ENCODE measurements around the gene VEGFB. TPM values are rescaled to one million over a fixed set of nuclear protein-coding genes. Genes with fewer than 3 reads are reported as not detected.
A peak's percentile ranks its signal among the peaks of the same experiment; 100 is the strongest.

Gene VEGFB
- total RNA-seq, 2 experiments from 2014 or later = 49.1 to 58.5 TPM

- Mint-ChIP-seq H3K4me1 (peaks cover 40% of the 10 kb centered on the region), H3K4me3 (no peak overlapping the region), H3K9me3 (no peaks in the 10 kb centered on the region), H3K27ac (no peak overlapping the region), H3K36me3 (ENCODE audit: low read depth) (peaks cover 12% of the 10 kb centered on the region), H3K27me3 (no peaks in the 10 kb centered on the region)
- ChIA-PET POLR2A (interaction anchor here (1.5 to 3.6 kb wide), 2 partner anchors 11 to 30 kb away, joined by 9 to 19 read pairs; partner anchors contain the start of genes FERMT3, NUDT22 and TRPT1), CTCF (interaction anchor here (1.6 to 2.2 kb wide), 2 partner anchors 31 to 66 kb away, joined by 5 to 10 read pairs; partner anchors contain the start of gene FERMT3)
- DNase-seq = no peak
Measured at GRCh38 chr11:64237484-64237951, 3.1 kb downstream of the VEGFB start.

DNA sequence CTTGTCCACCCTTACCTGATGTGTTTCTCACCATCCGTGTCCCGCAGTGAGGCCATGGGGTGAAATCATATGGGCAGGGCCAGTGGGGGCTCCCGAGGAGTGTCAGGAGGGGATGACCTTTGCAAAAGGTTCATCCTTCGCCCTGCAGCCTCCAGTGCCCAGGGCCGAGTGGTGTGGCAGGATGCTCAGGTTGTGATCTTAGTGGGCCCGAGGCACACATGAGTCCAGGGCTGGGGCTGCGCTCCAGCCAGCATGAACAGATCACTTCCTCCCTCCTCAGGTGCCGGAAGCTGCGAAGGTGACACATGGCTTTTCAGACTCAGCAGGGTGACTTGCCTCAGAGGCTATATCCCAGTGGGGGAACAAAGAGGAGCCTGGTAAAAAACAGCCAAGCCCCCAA lies 3.7 kb downstream of the VEGFB start:
- Mint-ChIP-seq H3K9me3 (no peaks in the 10 kb centered on the region), H3K27ac (peak overlapping the region; percentile 48), H3K27me3 (no peaks in the 10 kb centered on the region), H3K36me3 (ENCODE audit: low read depth) (peaks cover 10% of the 10 kb centered on the region), H3K4me3 (no peak overlapping the region), H3K4me1 (peaks cover 41% of the 10 kb centered on the region)
- CTCF ChIA-PET = no interaction called here
- DNase-seq = no peak
- POLR2A ChIA-PET = interaction anchor here (1.5 to 4.8 kb wide), 4 partner anchors 12 to 34 kb away, joined by 4 to 45 read pairs (median 14); partner anchors contain the start of genes FERMT3, NUDT22 and TRPT1

- Mint-ChIP-seq H3K4me1 (peaks cover 47% of the 10 kb centered on the region), H3K4me3 (no peak overlapping the region), H3K27me3 (no peaks in the 10 kb centered on the region), H3K9me3 (no peaks in the 10 kb centered on the region), H3K36me3 (ENCODE audit: low read depth) (peaks cover 19% of the 10 kb centered on the region), H3K27ac (no peak overlapping the region)
- ChIA-PET CTCF (interaction anchor here (2.0 kb wide), 1 partner anchor 62 kb away, joined by 5 read pairs; no protein-coding TSS in a partner anchor), POLR2A (interaction anchor here (1.8 to 4.8 kb wide), 3 partner anchors 14 to 33 kb away, joined by 4 to 45 read pairs (median 19); partner anchors contain the start of genes FERMT3, NUDT22 and TRPT1)
- no peak for DNase-seq
Measured at GRCh38 chr11:64238999-64239398, 4.6 kb downstream of the VEGFB start.

DNA sequence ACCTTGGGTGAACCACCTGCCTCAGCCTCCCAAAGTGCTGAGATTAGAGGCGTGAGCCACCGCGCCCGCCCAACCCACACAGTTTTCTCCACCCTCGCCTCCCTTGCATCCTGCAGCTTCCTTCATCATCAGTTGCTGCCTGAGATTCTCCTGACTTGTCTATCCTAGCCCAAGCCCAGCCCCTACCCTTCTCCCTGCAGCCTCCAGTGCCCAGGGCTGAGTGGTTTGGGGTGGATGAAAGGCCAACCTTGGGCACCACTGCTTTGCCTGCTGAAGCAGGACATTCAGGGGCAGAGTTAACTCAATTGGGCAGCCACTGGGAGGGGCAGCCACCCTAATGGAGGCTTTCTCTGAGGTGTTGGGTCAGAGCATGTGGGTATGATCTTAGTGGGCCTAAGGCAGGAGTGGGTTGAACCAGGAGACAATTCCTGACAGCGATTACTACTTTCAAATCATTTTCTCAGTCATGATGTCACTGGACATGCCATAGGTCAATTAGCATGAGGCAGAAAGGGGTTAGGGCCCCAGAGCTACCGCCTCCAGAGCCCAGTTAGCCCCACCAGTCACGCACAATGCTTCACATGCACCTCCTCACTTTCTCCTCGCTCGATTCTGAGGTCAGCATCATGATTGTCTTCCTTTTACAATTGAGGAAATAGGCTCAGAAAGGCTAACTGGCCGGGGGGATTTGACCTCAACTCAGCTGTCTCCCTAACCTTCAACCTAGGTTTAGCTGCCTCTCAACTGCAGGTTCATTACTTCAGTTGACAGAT lies 5.5 kb downstream of the VEGFB start:
- Mint-ChIP-seq H3K4me3 (peak overlapping the region; percentile 90), H3K36me3 (ENCODE audit: low read depth) (peaks cover 23% of the 10 kb centered on the region), H3K9me3 (no peaks in the 10 kb centered on the region), H3K4me1 (peaks cover 53% of the 10 kb centered on the region), H3K27ac (peak overlapping the region; percentile 92), H3K27me3 (no peaks in the 10 kb centered on the region)
- ChIA-PET CTCF (interaction anchor here (2.0 to 3.6 kb wide), 2 partner anchors 10 to 61 kb away, joined by 5 to 23 read pairs; no protein-coding TSS in a partner anchor), POLR2A (interaction anchor here (1.0 to 4.8 kb wide), 4 partner anchors 15 to 33 kb away, joined by 4 to 45 read pairs (median 12); partner anchors contain the start of genes FERMT3, NUDT22 and TRPT1)
- no peak for DNase-seq

- H3K36me3 Mint-ChIP-seq (ENCODE audit: low read depth) = peaks cover 23% of the 10 kb centered on the region
- peak; percentile 98 for DNase-seq
- H3K9me3 Mint-ChIP-seq = no peaks in the 10 kb centered on the region
- H3K27me3 Mint-ChIP-seq = no peaks in the 10 kb centered on the region
- peak within 1 kb of the TSS; percentile 90 for H3K4me3 Mint-ChIP-seq
- ChIA-PET POLR2A (interaction anchor here (0.8 to 5.9 kb wide), 13 partner anchors 9 to 77 kb away, joined by 4 to 49 read pairs (median 8); partner anchors contain the start of genes BAD, DNAJC4, FERMT3 and NUDT22), CTCF (interaction anchor here (0.7 to 3.6 kb wide), 15 partner anchors 10 to 538 kb away, joined by 3 to 23 read pairs (median 5); partner anchors contain the start of genes CATSPERZ, GPR137, NUDT22 and PRDX5)
- H3K27ac Mint-ChIP-seq = peak within 1 kb of the TSS; percentile 92
- peaks cover 52% of the 10 kb centered on the region for H3K4me1 Mint-ChIP-seq
Measured at GRCh38 chr11:64240435-64241240, 6.3 kb downstream of the VEGFB start, which contains the start of gene FKBP2. FKBP2 (plus strand) TSS chr11:64241095; CDS start chr11:64242388, 1,293 bp downstream.

- Mint-ChIP-seq H3K27me3 (no peaks in the 10 kb centered on the region), H3K4me1 (peaks cover 50% of the 10 kb centered on the region), H3K27ac (peak overlapping the region; percentile 92), H3K9me3 (no peaks in the 10 kb centered on the region), H3K36me3 (ENCODE audit: low read depth) (peaks cover 23% of the 10 kb centered on the region), H3K4me3 (peak overlapping the region; percentile 90)
- DNase-seq = peak; percentile 100
- CTCF ChIA-PET = interaction anchor here (0.7 to 3.6 kb wide), 14 partner anchors 9 to 537 kb away, joined by 3 to 23 read pairs (median 6); partner anchors contain the start of genes CATSPERZ, GPR137, NUDT22 and PRDX5
- POLR2A ChIA-PET = interaction anchor here (0.8 to 5.9 kb wide), 11 partner anchors 9 to 76 kb away, joined by 4 to 49 read pairs (median 8); partner anchors contain the start of genes BAD, DNAJC4, FERMT3 and NUDT22
Measured at GRCh38 chr11:64241241-64241490, 6.8 kb downstream of the VEGFB start.

DNA sequence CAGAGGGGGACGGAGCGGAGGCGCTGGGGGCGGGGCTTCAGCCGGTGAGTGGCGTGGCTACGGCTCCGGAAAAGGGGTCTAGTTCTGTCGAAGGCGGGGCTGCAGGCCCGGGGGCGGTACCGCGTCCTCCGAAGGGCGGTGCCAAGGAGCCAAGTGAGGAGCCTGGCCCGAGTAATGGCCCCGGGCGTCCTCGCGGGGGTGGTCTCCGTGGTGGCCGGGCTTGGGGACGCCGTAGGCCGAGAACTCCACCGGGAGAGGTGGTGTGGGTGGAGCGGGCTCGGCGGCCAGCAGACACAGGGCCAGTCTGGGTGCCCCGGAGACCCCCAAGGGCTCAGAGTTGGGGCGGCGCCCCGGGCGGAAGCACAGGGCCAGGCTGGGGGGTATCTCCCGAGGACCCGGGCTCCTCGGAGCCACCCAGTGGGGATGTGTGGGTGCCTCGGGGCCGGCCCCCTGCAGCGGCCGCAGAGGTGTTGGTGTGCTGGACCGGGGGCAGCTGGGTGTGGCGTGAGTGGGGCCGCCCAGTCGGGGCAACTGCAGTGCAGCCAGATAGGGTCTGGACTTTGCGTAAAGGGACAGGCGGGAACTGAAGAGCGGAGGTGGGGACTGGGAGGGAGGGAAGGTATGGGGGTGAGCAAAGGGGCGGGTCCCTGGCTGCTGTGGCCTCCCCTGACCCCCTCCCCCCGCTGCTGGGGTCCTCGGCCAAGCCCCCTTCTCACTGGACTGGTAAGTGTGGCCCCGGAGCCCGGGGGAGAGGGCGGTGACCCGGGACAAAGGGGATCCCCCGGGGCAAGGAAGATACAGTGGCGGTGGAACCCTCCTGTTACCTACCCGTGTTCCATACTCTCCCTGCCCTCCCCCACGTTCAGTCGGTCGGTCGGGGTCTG lies 7.3 kb downstream of the VEGFB start:
- Mint-ChIP-seq H3K9me3 (no peaks in the 10 kb centered on the region), H3K27me3 (no peaks in the 10 kb centered on the region), H3K4me1 (peaks cover 50% of the 10 kb centered on the region), H3K4me3 (peak overlapping the region; percentile 90), H3K36me3 (ENCODE audit: low read depth) (peaks cover 23% of the 10 kb centered on the region), H3K27ac (peak overlapping the region; percentile 92)
- CTCF ChIA-PET = interaction anchor here (0.7 to 3.6 kb wide), 14 partner anchors 8 to 537 kb away, joined by 3 to 23 read pairs (median 6); partner anchors contain the start of genes CATSPERZ, GPR137, NUDT22 and PRDX5
- POLR2A ChIA-PET = interaction anchor here (0.6 to 11.2 kb wide), 13 partner anchors 8 to 76 kb away, joined by 4 to 131 read pairs (median 8); partner anchors contain the start of genes BAD, DNAJC4, FERMT3 and NUDT22
- DNase-seq = no peak

DNA sequence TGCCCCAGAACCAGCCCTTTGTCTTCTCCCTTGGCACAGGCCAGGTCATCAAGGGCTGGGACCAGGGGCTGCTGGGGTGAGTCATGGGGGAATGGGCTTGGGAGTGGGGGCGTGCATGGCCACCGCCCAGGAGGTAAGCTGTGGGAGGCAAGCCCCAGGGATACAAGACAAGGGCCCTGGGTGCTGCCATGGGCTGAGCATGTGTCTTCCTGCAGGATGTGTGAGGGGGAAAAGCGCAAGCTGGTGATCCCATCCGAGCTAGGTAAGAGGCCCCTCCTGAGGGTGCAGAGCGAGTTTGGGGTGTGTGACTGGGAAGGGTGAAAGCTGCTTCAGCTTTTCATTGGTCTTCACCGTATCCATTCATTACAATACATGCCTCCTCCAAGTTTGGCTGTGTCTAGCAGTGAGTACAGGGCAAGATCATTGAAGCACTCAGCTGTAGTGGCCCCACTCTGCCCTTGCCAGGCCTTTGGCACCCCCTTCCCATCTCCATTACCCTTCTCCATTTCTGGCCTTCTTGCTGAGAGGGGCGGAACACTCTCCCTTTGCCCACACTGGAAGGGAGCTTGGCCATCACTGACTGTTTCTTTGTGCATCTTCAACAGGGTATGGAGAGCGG lies 9.0 kb downstream of the VEGFB start:
- H3K4me1 Mint-ChIP-seq = peaks cover 56% of the 10 kb centered on the region
- DNase-seq = no peak
- peak overlapping the region; percentile 35 for H3K27ac Mint-ChIP-seq
- H3K27me3 Mint-ChIP-seq = no peaks in the 10 kb centered on the region
- H3K4me3 Mint-ChIP-seq = peak overlapping the region; percentile 47
- H3K9me3 Mint-ChIP-seq = no peaks in the 10 kb centered on the region
- POLR2A ChIA-PET = interaction anchor here (0.8 to 11.2 kb wide), 11 partner anchors 12 to 97 kb away, joined by 3 to 131 read pairs (median 6); partner anchors contain the start of genes CCDC88B, DNAJC4, ESRRA and FERMT3
- CTCF ChIA-PET = interaction anchor here (0.7 to 3.6 kb wide), 7 partner anchors 7 to 74 kb away, joined by 3 to 23 read pairs (median 5); partner anchors contain the start of genes FERMT3, PRDX5 and TRMT112
- peaks cover 13% of the 10 kb centered on the region for H3K36me3 Mint-ChIP-seq (ENCODE audit: low read depth)

- Mint-ChIP-seq H3K4me1 (peaks cover 55% of the 10 kb centered on the region), H3K9me3 (no peaks in the 10 kb centered on the region), H3K27me3 (no peaks in the 10 kb centered on the region), H3K27ac (peak overlapping the region; percentile 35), H3K36me3 (ENCODE audit: low read depth) (peaks cover 13% of the 10 kb centered on the region), H3K4me3 (peak overlapping the region; percentile 47)
- no peak for DNase-seq
- CTCF ChIA-PET = interaction anchor here (0.7 to 1.8 kb wide), 7 partner anchors 13 to 74 kb away, joined by 3 to 7 read pairs (median 5); partner anchors contain the start of genes FERMT3, NUDT22, PRDX5 and TRMT112
- POLR2A ChIA-PET = interaction anchor here (1.1 to 11.2 kb wide), 10 partner anchors 11 to 91 kb away, joined by 3 to 131 read pairs (median 12); partner anchors contain the start of genes CATSPERZ, DNAJC4, ESRRA and FERMT3
Measured at GRCh38 chr11:64244107-64244506, 9.7 kb downstream of the VEGFB start.

- ChIA-PET POLR2A (interaction anchor here (0.8 to 11.2 kb wide), 19 partner anchors 9 to 534 kb away, joined by 3 to 131 read pairs (median 8); partner anchors contain the start of genes BAD, CATSPERZ, DNAJC4 and ESRRA), CTCF (interaction anchor here (0.5 to 2.8 kb wide), 10 partner anchors 18 to 73 kb away, joined by 3 to 14 read pairs (median 6); partner anchors contain the start of genes ESRRA, NUDT22, PRDX5 and TRMT112)
- Mint-ChIP-seq H3K9me3 (no peaks in the 10 kb centered on the region), H3K27ac (peak overlapping the region; percentile 85), H3K27me3 (peaks cover 1% of the 10 kb centered on the region), H3K36me3 (ENCODE audit: low read depth) (peaks cover 13% of the 10 kb centered on the region), H3K4me3 (peak overlapping the region; percentile 86), H3K4me1 (peaks cover 52% of the 10 kb centered on the region)
- DNase-seq = no peak
Measured at GRCh38 chr11:64244966-64245365, 10.6 kb downstream of the VEGFB start.
